ENCODE results near the gene NUP214. TPM values are rescaled to one million over a fixed set of nuclear protein-coding genes. Genes with fewer than 3 reads are reported as not detected.

Gene NUP214
- total and polyA plus RNA-seq, 2 of the 8 experiments (the other 6 are each of a cell fraction or from before 2014, with no cell fraction given): 28.6 to 50.2 TPM

- no peak overlapping the region for H2BK5ac ChIP-seq (ENCODE audit: low read depth, low read length)
- peaks cover 3 to 15% (median 9%) of the 10 kb centered on the region in 4 experiments for H3K4me1 ChIP-seq (replicated peaks in 1 of 4; ENCODE audit: control insufficient read depth in 3 of 4, insufficient read depth in 4 of 4, low read length in 3 of 4)
- no peaks in the 10 kb centered on the region for H3K23me2 ChIP-seq (ENCODE audit: low read depth, low read length)
Observed at GRCh38 chr9:131233556-131233955, 108.2 kb downstream of the NUP214 start.

More at GRCh38 chr9:131233556-131233955, 108.2 kb downstream of the NUP214 start:
- Histone ChIP-seq H3K9me3 (ENCODE audit: insufficient read depth in 2 of 2, low read depth in 1 of 2, low read length in 1 of 2) (no peaks in the 10 kb centered on the region), H3K27me3 (replicated peaks in 1 of 4; ENCODE audit: control insufficient read depth in 3 of 4, extremely low read depth in 1 of 4, insufficient read depth in 3 of 4, low read length in 3 of 4) (no peaks in the 10 kb centered on the region), H2BK20ac (ENCODE audit: low read length) (no peak overlapping the region), H3K56ac (replicated peaks; ENCODE audit: insufficient read length, low read depth, low read length) (no peak overlapping the region), H2BK120ac (replicated peaks; ENCODE audit: low read depth, low read length) (no peak overlapping the region), H3K36me3 (ENCODE audit: control insufficient read depth in 2 of 4, insufficient read depth in 4 of 4, low read length in 3 of 4) (peaks cover 0 to 33% (median 20%) of the 10 kb centered on the region in 4 experiments; a peak in 5 of 8 replicates), H4K5ac (ENCODE audit: insufficient read length, low read depth, low read length) (no peak overlapping the region), H4K20me1 (replicated peaks in 1 of 2; ENCODE audit: control insufficient read depth in 1 of 2, insufficient read depth in 2 of 2, low read length in 2 of 2) (no peaks in the 10 kb centered on the region), H2AFZ (ENCODE audit: low read length) (no peak overlapping the region), H3K4me3 (ENCODE audit: extremely low read depth in 1 of 4, insufficient read depth in 2 of 4, low read depth in 3 of 4, low read length in 4 of 4) (no peak overlapping the region), H3K79me2 (ENCODE audit: control insufficient read depth in 1 of 2, insufficient read depth in 2 of 2, low read length in 2 of 2) (no peaks in the 10 kb centered on the region), H3K23ac (ENCODE audit: insufficient read length) (no peak overlapping the region), H2BK15ac (ENCODE audit: low read length) (no peak overlapping the region), H3K4ac (replicated peaks; ENCODE audit: insufficient read length, low read depth, low read length) (no peak overlapping the region), H3K79me1 (ENCODE audit: low read depth, low read length) (no peaks in the 10 kb centered on the region), H2AK5ac (ENCODE audit: low read depth, low read length) (no peak overlapping the region), H3K4me2 (ENCODE audit: insufficient read depth in 1 of 2, low read depth in 2 of 2, low read length in 2 of 2) (no peak overlapping the region), H4K91ac (replicated peaks; ENCODE audit: insufficient read length, low read length) (no peak overlapping the region), H4K8ac (ENCODE audit: extremely low read depth, insufficient read depth, low read length) (no peak overlapping the region), H3K9ac (replicated peaks in 1 of 4; ENCODE audit: extremely low read depth in 1 of 4, low read depth in 3 of 4, low read length in 3 of 4) (no peak overlapping the region), H3K14ac (ENCODE audit: insufficient read length) (no peak overlapping the region), H3K18ac (ENCODE audit: extremely low read depth, low read length) (no peak overlapping the region), H3K27ac (ENCODE audit: low read depth, low read length) (no peak overlapping the region), H2BK12ac (ENCODE audit: low read depth, low read length) (no peak overlapping the region)
- WGBS, 2 experiments (ENCODE audit: extremely low coverage in 1 of 2, insufficient coverage in 1 of 2, insufficient read length in 1 of 2, insufficient replicate concordance in 2 of 2, low coverage in 1 of 2, low lambda C conversion rate in 2 of 2, missing lambda C conversion rate in 1 of 2): 93% methylated on average over 11 of the region's 11 CpGs; no CpG with 5 or more reads in 1 of the 2 experiments
- CTCF ChIA-PET (ENCODE audit: partially characterized antibody): interaction anchor here (0.6 to 3.0 kb wide), 2 partner anchors 23 to 102 kb away, joined by 4 to 9 read pairs; no protein-coding TSS in a partner anchor
- no peak for FAIRE-seq
- TF ChIP-seq HDAC2 (IDR thresholded peaks at IDR 0.05; ENCODE audit: borderline replicate concordance in 1 of 2, low read depth in 2 of 2, low read length in 2 of 2) (no peak), RNF2 (IDR thresholded peaks at IDR 0.05; ENCODE audit: borderline replicate concordance, low read depth, low read length, missing control alignments, poor library complexity, severe bottlenecking) (no peak), BACH1 (IDR thresholded peaks at IDR 0.05; ENCODE audit: low read length) (no peak), SP4 (IDR thresholded peaks at IDR 0.05; ENCODE audit: low read length) (no peak)
- DNase-seq (ENCODE audit: low read depth in 1 of 2, low spot score in 2 of 2): no peak
- POLR2A ChIA-PET (ENCODE audit: partially characterized antibody): no interaction called here

All from H1 (cell line).